Upper lobe of left lung (tissue), 6 donors: ENCODE data around the gene RGS9. TPM values are rescaled to one million over a fixed set of nuclear protein-coding genes. Genes with fewer than 3 reads are reported as not detected.
"Not testable (repeated sequence)": the region's sequence is repeated elsewhere in the genome, so short reads cannot be mapped to it uniquely, and the experiment has no call there.

Experiments
- ATAC-seq, 2 donors: fragments of 200-7000 bp; cut with Tn5 transposase; one replicate each; pipeline ENCODE4 v1.9.1; 2022; ENCODE audit warnings: mild to moderate bottlenecking in 2 of 2, moderate library complexity in 2 of 2; ENCODE audit not compliant: low FRiP score in 2 of 2
- DNase-seq, 2 donors: peaks; one replicate each; pipeline ENCODE4 v3.0.0-alpha.2; 2019 to 2020
- H3K27ac ChIP-seq, 4 donors: fragments of 200-600 bp; sonication (generic); one replicate each; pipeline ENCODE4 v1.5.1; 2016 to 2019
- H3K27me3 ChIP-seq, 4 donors: fragments of 200-600 bp; sonication (generic); one replicate each; pipeline ENCODE4 v1.5.1; 2017 to 2019
- H3K36me3 ChIP-seq, 4 donors: fragments of 200-600 bp; sonication (generic); one replicate each; pipeline ENCODE4 v1.5.1; 2016 to 2019
- H3K4me1 ChIP-seq, 4 donors: fragments of 200-600 bp; sonication (generic); one replicate each; pipeline ENCODE4 v1.5.1; 2018 to 2019
- H3K4me3 ChIP-seq, 4 donors: fragments of 200-600 bp; sonication (generic); one replicate each; pipeline ENCODE4 v1.5.1; 2017 to 2019; ENCODE audit warnings: mild to moderate bottlenecking in 2 of 4, moderate library complexity in 1 of 4
- H3K9me3 ChIP-seq, 4 donors: fragments of 200-600 bp; sonication (generic); one replicate each; pipeline ENCODE4 v1.5.1; 2018 to 2019
- EP300 ChIP-seq, 4 donors: sonication (generic); formaldehyde crosslinking; IDR thresholded peaks; one replicate each; pipeline ENCODE4 v1.5.1; 2017; ENCODE audit warnings: antibody characterized with exemption in 4 of 4, control low read depth in 2 of 4
- POLR2A ChIP-seq, 4 donors: fragments of 450-650 bp; IDR thresholded peaks; one replicate each; pipeline ENCODE4 v1.5.1; 2016 to 2017; ENCODE audit warnings: antibody characterized with exemption in 4 of 4, mild to moderate bottlenecking in 2 of 4
- POLR2AphosphoS5 ChIP-seq, 2 donors: sonication (generic); formaldehyde crosslinking; IDR thresholded peaks; one replicate each; pipeline ENCODE4 v1.5.1; 2017; ENCODE audit warnings: antibody characterized with exemption in 2 of 2
- WGBS, 2 donors: methylation state at CpG; one replicate each; pipeline ENCODE4 v1.1.5; 2017 to 2018; 5-methylcytosine and 5-hydroxymethylcytosine counted together
- total RNA-seq, 6 donors: library from RNA; depleted of rRNA in 4 of 6; stranded (reverse); fragments of >200 nt in 4 of 6; gene quantifications; one replicate each; pipeline versions ENCODE4 v1.1.0 to v1.2.1, GENCODE V29; 2016 to 2021
- TF ChIP-seq, protein P1 (sequence below), 6 experiments: fragments of 450-650 bp in 4 of 6; fragments of 200-600 bp in 2 of 6; sonication (generic) in 2 of 6; IDR thresholded peaks; one replicate each; pipeline ENCODE4 v1.5.1; 2016 to 2019; ENCODE audit warnings: antibody characterized with exemption in 6 of 6
- donor health status: DM: no; HTN: no; CAD: no; lungs with moderate emphysema.
- donor health status: DM: no; HTN: yes; CAD: no; lungs with severe emphysema.

Gene RGS9
- total RNA-seq = 10 to 100 TPM in 2 of 6 donors, 1 to 10 TPM in 4; 3.9 to 16.2 (median 8.1) TPM

- Histone ChIP-seq H3K9me3 (no peaks in the 10 kb centered on the region), H3K36me3 (no peaks in the 10 kb centered on the region), H3K4me1 (peaks cover 6 to 12% (median 10%) of the 10 kb centered on the region in 4 donors), H3K27ac (peak within 1 kb of the TSS in 2 of 4 donors; percentile 22 to 59), H3K4me3 (peak within 1 kb of the TSS; percentile 2 to 65 (median 50)), H3K27me3 (no peaks in the 10 kb centered on the region)
- DNase-seq = peak; percentile 92 to 97
- ATAC-seq = peak; percentile 94 to 98
- 6 to 13% methylated on average over 24 to 40 of the region's 56 CpGs for WGBS, 2 donors
- TF ChIP-seq POLR2AphosphoS5 (IDR thresholded peaks at IDR 0.05) = peak; percentile 42 to 50
- TF ChIP-seq, protein P1, sequence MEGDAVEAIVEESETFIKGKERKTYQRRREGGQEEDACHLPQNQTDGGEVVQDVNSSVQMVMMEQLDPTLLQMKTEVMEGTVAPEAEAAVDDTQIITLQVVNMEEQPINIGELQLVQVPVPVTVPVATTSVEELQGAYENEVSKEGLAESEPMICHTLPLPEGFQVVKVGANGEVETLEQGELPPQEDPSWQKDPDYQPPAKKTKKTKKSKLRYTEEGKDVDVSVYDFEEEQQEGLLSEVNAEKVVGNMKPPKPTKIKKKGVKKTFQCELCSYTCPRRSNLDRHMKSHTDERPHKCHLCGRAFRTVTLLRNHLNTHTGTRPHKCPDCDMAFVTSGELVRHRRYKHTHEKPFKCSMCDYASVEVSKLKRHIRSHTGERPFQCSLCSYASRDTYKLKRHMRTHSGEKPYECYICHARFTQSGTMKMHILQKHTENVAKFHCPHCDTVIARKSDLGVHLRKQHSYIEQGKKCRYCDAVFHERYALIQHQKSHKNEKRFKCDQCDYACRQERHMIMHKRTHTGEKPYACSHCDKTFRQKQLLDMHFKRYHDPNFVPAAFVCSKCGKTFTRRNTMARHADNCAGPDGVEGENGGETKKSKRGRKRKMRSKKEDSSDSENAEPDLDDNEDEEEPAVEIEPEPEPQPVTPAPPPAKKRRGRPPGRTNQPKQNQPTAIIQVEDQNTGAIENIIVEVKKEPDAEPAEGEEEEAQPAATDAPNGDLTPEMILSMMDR (IDR thresholded peaks at IDR 0.05) = peak; percentile 97 to 100 (median 98)
- TF ChIP-seq POLR2A (IDR thresholded peaks at IDR 0.05) = no peak
These were observed at the start of gene RGS9 for GRCh38 chr17:65137021-65137939. Gene RGS9 (plus strand): TSS chr17:65137370. CDS start chr17:65137541, 171 bp downstream.

DNA sequence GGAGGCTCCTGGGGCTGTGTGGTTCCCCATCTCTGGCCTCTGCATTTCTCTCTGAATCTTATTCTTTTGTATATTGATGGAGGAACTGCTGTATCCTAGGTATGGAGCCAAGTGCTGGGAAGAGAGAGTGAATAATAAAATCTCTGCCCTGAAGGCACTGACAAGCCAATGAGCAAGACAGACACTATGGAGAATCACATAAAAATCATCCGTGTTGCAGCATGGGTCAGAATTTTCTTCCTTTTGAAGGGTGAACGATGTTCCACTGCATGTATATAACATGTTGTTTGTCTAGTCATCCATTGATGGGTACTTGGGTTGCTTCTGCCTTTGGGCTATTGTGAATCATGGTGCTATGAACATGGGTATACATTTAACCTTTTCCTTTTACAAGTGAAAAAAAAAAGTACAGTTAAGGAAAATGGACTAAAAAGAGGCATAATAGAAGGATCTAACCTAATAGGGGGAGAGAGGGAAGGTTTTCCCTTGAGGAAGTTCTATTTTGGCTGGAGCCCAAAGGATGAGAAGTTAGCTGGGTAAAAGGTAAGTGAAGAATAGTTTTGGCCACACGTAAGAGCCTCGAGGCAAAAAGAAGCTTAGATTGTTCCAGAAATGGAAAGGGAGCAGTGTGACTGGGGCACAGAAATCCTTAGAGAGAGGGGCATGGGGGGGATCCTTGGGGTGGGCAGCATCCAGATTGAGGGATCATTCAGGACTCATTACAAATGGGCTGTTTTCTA lies 48.4 kb upstream of the RGS9 start:
- DNase-seq (no peak), ATAC-seq (no peak)
- Histone ChIP-seq H3K9me3 (no peaks in the 10 kb centered on the region), H3K36me3 (no peaks in the 10 kb centered on the region), H3K4me1 (peaks cover 0 to 7% (median 0%) of the 10 kb centered on the region in 4 donors), H3K4me3 (no peak overlapping the region), H3K27ac (no peak overlapping the region), H3K27me3 (no peaks in the 10 kb centered on the region)
- 59 to 68% methylated on average over 4 of the region's 4 CpGs for WGBS, 2 donors
- TF ChIP-seq, protein P1 (IDR thresholded peaks at IDR 0.05) = no peak
- TF ChIP-seq EP300 (IDR thresholded peaks at IDR 0.05) = no peak
- no peak for TF ChIP-seq POLR2A (IDR thresholded peaks at IDR 0.05)
- no peak for TF ChIP-seq POLR2AphosphoS5 (IDR thresholded peaks at IDR 0.05)

DNA sequence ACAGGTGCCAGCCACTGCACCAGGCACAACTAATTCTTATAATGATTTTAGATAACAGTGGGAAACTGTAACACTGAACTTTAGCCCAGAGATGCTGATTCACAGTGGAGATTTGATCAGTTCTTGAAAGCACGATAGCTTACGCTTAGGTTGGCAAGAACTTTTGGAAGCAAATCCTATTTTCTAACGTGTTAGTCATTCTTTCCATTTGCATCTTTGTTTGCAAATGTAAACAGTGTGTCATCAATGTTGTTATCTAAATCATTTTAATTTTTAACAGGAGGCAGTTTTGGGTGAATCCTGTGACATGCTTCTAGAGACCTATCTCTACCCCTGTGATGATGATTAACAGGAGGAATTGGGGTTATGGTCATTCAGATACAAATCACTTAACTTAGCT lies 44.9 kb upstream of the RGS9 start:
- Histone ChIP-seq H3K27me3 (no peaks in the 10 kb centered on the region), H3K4me3 (no peak overlapping the region), H3K36me3 (no peaks in the 10 kb centered on the region), H3K9me3 (no peaks in the 10 kb centered on the region), H3K27ac (no peak overlapping the region), H3K4me1 (no peaks in the 10 kb centered on the region)
- no peak for DNase-seq
- WGBS, 2 donors = 55 to 71% methylated on average over 3 of the region's 3 CpGs
- ATAC-seq = no peak
- no peak for TF ChIP-seq EP300 (IDR thresholded peaks at IDR 0.05)
- TF ChIP-seq, protein P1 (IDR thresholded peaks at IDR 0.05) = no peak
- TF ChIP-seq POLR2A (IDR thresholded peaks at IDR 0.05) = no peak
- no peak for TF ChIP-seq POLR2AphosphoS5 (IDR thresholded peaks at IDR 0.05)

DNA sequence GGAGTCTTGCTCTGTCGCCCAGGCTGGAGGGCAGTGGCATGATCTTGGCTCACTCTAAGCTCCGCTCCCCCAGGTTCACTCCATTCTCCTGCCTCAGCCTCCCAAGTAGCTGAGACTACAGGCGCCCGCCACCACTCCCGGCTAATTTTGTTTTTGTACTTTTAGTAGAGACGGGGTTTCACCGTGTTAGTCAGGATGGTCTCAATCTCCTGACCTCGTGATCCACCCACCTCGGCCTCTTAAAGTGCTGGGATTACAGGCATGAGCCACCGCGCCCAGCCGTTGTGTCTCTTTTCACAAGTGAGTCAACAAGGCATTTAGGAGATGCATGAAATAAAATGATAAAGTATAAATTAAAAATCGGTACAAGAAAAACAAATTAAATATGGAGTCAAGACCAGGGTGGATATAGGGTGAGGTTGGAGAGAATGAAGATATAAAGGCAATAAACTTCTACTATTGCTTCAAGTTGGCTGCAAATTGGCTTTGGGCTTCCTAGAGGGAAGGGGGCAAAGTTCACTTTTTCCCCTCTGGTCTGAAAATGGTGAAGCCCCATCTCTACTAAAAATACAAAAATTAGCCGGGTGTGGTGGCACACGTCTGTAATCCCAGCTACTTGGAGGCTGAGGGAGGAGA lies 44.3 kb upstream of the RGS9 start:
- not testable (repeated sequence) for H3K27ac ChIP-seq, ATAC-seq
- WGBS, 2 donors = 95 to 96% methylated on average over 15 of the region's 15 CpGs

DNA sequence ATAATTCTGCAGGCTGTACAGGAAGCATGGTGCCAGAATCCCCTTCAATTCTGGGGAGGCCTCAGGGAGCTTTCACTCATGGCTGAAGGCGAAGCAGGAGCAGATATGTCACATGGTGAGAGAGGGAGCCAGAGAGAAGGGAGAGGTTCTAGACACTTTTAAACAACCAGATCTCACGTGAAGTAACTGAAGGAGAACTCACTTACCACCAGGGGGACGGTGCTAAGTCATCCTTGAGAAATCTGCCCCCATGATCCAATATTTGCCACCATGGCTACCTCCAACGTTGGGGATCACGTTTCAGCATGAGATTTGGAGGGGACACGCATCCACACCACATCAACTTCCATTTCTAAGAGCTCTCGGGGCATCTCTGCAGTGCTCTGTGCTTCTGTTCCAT lies 43.2 kb upstream of the RGS9 start:
- WGBS, 2 donors = 79 to 95% methylated on average over 6 to 7 of the region's 7 CpGs
- H3K36me3 ChIP-seq = no peaks in the 10 kb centered on the region
- H3K4me1 ChIP-seq = no peaks in the 10 kb centered on the region
- no peaks in the 10 kb centered on the region for H3K27me3 ChIP-seq
- no peak for TF ChIP-seq POLR2AphosphoS5 (IDR thresholded peaks at IDR 0.05)
- TF ChIP-seq POLR2A (IDR thresholded peaks at IDR 0.05) = no peak
- TF ChIP-seq EP300 (IDR thresholded peaks at IDR 0.05) = no peak
- TF ChIP-seq, protein P1 (IDR thresholded peaks at IDR 0.05) = no peak
- ATAC-seq (no peak), DNase-seq (no peak)
- no peak overlapping the region for H3K27ac ChIP-seq
- no peak overlapping the region for H3K4me3 ChIP-seq
- H3K9me3 ChIP-seq = no peaks in the 10 kb centered on the region

More for the DNA sequence above, 44.3 kb upstream of the RGS9 start:
- H3K27me3 ChIP-seq, H3K36me3 ChIP-seq, DNase-seq, H3K4me3 ChIP-seq, H3K9me3 ChIP-seq, H3K4me1 ChIP-seq: not testable (repeated sequence)
